GM18858 (cell line): Measurements from ENCODE around the gene INAVA.
A peak's percentile ranks its signal among the peaks of the same experiment; 100 is the strongest.
"Not testable (repeated sequence)": the region's sequence is repeated elsewhere in the genome, so short reads cannot be mapped to it uniquely, and the experiment has no call there.

Experiments
- ATAC-seq: cut with Tn5 transposase; IDR thresholded peaks from one replicate; pipeline ENCODE4 v1.9.1; 2021; ENCODE audit not compliant: unreplicated experiment

Gene INAVA

DNA sequence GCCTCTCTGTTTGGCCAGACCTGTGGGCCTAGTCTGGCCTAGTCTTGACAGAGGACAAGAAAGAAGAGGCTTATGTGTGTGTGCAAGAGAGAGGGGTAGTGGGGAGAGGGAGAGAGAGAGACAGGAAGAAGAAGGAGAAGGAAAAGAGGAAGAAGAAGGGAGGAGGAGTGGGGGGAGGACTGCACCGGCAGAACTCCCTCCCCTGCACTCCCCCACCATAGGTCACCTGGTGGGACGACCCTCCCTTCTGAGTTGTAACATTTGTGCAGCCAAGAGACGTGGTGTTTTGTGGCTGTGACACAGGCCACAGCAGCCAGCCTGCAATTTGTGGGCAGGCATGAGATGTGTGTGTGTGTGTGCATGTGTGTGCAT is 4.3 kb downstream of the INAVA start:
- ATAC-seq = no peak

DNA sequence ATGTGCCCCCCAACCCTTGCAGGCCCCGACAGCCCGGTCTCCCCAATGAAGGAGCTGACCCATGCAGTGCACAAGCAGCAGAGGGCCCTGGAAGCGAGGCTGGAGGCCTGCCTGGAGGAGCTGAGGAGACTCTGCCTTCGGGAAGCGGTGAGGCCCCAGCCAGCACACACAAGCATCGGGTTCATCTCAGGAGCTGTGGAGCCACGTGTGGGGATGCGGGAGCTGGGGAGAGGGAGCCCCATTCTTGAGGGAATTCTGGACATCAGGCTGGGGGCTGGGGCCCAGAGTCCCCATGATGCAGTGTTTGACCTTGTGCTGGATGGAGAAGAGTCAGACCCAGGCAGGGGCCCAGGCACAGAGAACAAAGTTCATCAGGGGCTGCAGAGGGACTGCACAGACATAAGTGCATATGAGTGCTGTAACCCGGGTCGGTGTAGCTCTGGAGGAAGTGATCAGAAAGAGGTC is 4.8 kb downstream of the INAVA start:
- ATAC-seq = no peak

DNA sequence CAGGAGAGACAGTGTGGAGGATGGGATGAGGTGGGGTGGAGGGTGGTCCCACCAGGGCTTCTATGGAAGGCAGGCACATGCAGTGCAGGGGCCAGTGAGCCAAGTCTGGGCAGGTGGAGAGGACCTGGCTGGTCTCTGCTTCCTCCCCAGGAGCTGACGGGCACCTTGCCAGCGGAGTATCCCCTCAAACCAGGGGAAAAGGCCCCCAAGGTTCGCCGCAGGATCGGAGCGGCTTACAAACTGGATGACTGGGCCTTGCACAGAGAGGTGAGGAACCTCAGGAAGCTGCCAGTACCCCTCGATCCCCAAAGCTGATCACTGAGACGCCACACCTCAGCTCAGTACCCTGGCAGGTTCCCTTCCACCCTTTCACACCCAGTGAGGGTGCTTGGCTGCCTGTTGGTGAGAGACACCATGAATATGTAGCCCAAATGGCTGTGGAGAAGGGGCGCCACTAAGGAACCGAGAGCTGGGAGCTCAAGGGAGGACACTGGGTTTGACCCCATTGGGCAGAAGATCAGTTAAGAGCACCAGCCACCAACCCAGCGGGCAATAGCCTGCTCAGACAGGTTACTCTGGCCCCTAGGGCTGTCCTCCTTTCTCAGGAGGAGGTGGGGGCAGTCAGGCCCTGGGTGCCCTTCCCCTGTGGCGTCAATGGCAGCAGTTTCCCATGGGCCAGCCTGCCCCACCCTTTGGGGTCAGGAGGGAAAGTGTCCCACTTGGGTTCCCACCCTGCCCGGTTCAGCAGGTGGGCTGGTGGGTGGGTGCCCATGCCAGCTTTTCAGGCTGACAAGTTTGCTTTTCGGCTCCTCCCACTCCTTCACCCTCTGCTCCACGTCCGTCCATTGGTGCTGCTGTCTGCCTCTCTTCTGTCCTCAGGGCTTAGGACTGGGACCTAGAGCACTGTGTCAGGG is 5.5 kb downstream of the INAVA start:
- ATAC-seq = no peak

DNA sequence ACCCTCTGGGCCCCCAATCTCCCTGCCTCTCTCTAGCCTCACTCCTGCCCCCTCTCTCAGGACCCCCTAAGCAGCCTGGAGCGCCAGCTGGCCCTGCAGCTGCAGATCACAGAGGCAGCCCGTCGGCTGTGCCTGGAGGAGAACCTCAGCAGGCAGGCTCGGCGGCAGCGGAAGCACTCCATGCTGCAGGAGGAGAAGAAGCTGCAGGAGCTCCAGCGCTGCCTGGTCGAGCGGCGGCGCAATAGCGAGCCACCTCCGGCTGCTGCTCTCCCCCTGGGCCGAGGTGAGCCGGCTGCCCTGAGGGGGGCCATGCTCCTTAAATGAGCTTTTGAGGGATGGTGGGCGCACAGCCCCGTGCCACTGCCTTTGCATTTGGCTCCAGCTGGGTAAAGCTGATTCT is 6.2 kb downstream of the INAVA start:
- ATAC-seq = no peak

DNA sequence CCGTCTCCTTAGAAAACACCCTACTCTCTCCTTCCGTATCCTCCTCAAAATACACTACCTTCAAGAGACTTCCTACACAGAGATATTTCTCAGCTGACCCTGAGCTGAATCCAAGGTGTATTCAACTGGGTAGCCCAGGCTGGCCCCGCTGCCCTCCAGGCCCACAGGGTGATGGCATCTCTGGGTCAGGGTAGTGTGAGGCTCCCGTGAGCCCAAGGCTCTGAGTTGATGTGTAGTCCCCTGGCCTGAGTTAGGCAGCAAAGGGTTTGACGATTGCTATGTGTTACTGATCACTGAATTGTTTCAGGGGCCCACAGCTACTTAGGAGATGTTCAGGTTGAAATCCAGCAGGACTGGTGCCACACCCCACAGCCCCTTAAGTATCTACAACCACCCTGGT is 6.7 kb downstream of the INAVA start:
- no peak for ATAC-seq

DNA sequence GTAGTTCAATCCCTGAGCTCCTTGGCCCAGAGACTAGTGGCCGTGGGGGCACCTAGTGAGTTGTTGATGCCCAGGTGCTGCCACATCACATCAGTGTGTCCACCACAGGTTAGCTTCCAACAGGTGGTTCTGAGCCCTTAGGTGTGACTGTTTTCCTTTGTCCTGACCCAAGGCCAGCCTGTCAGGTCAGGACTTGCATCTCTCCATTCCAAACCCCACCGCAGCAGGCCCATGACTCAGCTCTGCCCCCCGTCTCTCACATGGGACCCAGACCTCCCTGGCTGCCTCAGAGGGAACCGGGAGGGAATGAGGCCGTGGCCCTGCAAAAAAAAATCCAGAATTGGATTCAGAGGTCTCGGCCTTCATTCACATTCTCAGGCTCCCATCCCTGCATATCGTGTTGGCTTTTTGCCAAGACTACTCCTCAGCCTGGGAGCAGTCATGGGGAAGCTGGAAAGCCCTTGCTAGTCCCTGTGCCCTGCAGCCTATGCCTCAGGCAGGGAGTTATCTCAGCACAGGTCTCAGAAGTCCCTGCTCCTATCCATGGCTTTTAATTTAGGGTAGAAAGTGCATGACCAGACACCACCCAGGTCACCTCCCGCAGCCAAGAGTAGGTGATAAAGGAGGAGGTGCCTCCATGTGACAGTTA is 7.2 kb downstream of the INAVA start:
- no peak for ATAC-seq

DNA sequence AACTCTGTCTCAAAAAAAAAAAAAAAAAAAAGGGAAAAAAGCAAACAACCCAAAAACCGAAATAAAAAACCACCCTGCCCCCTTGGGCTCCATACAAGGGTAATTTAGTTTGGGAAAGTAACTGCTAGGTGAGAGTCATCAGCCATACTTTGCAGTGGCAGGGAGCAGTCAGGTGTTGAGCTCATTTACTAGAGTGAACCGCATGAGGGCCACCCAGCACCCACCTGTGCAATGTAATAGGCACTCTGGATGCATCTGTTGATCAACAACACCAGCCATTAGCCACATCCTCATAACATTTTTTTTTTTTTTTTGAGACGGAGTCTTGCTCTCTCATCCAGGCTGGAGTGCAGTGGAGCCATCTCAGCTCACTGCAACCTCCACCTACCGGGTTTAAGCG is 9.1 kb downstream of the INAVA start:
- no peak for ATAC-seq

DNA sequence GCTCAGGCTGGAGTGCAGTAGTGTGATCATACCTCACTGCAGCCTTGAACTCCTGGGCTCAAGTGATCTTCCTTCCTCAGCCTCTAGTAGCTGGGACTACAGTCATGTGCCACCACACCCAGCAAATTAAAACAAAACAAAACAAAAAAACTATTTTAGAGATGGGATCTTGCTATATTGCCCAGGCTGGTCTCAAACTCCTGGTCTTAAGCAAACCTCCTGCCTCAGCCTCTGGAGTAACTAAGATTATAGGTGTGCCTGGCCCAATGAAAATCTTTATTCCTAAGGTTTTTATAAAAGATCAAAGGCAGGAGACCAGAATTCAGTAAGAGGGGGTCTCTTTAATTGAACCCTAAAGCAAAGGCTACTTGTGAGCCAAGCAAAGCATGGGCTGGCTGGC is 10.1 kb downstream of the INAVA start:
- no peak for ATAC-seq

DNA sequence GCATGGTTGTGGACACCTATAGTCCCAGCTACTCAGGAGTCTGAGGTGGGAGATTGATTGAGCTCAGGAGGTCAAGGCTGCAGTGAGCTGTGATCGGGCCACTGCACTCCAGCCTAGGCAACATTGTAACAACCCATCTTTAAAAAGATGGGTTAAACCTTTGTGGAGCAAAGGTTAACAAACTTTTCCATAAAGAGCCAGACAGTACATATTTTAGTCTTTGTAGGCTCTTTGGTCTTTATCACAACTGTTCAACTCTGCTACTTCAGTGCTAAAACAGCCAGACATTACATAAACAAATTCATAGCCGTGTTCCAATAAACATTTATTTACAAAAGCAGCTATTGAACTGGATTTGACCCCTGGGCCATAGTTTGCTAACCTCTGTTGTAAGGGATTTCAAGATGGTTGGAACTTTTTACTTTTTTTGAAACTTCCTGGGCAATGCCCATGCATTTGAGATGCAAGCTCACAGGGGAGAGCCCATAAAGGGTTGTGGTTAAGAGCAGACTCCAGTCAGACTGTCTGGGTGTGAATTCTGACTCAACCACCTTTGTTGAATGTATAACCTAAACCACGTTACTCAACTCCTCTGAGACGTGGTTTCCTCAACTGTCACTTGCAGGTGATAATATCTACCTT is 10.8 kb downstream of the INAVA start:
- peak; percentile 56 for ATAC-seq

DNA sequence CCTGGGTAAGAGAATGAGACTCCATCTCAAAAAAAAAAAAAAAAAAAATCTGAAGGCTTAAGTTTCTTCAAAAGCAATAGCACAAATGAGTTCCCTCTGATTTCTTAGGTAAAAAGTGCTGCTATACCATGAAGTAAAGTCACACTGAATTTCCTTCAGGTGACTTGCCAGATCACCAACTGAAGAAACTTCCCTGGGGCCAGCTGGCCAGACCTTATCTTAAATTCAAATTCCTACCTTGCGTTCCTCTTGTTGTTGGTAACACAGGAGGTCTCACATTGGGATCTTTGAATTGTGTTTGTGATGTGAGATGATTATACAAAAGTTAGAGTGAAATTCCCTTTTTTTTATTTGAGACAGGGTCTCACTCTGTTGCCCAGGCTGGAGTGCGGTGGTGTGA is 11.8 kb downstream of the INAVA start:
- no peak for ATAC-seq

DNA sequence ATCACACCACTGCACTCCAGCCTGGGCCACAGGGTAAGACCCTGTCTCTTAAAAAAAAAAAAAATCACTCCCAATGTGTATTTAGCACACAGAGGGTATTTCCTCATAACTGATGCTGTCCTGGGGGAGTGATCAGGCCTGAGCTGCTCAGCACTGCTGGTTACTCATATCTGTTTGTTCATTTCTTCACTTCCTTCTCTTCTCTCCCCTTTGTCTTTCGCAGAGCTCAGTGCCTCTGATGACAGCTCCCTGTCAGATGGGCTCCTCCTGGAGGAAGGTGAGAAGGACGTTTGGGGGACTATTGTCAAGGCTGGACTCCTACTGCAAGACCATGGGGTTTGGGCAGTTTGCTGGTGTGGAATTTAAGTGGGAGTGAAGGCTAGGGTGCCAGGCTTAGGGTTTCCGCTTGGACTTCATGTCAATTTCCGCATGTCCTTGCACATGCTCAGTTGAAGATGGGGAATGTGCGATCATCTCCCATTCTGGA is 13.0 kb downstream of the INAVA start:
- ATAC-seq = peak; percentile 73

DNA sequence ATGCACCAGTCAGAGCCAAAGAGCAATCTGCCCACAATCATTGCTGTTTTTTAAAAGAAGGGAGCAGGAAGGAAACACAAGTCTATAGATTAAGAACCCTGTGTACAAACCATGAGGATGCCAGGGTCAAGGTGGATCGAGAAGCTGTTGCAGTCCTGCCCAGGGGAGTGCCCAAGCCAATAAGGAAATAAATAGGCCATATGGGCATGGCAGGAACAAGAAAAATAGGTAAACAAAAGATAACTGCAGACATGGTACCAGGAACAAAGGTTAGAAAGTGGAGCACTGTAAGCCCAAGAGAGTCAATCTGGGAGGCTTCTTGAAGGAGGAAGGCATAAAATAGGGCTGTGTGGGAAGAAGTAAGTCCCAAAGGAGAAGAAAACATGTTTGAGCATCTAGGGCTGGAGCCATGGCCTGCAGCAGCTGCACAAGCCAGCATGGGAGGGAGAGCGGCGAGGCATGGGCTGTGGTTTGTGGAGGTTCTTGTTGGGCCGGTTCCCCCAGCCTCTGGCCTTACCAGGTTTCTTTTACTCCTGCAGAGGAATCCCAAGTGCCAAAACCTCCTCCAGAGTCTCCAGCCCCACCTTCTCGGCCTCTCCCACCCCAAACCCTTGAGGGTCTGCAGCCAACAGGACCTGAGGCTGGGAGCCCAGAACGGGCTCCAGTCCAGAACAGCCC is 13.6 kb downstream of the INAVA start:
- ATAC-seq = no peak

DNA sequence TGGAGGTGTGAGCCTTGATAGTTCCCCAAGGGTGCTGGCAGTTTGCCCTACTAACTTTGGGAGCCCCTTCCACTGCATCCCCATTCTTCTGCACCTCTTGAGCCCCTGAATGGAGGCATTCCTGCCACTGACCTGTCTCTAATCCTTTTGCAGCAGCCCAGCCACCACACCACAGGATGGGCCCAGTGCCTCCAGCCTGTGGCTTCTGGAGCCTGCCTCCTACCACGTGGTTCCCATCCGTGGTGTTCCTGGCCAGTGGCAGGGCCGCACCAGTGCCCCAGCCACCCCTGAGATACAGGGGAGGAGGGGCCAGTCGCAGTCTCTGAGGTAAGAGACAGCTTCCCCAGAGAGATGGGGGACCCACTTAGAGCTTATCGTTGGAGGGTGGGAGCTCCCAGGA is 14.4 kb downstream of the INAVA start:
- no peak for ATAC-seq

DNA sequence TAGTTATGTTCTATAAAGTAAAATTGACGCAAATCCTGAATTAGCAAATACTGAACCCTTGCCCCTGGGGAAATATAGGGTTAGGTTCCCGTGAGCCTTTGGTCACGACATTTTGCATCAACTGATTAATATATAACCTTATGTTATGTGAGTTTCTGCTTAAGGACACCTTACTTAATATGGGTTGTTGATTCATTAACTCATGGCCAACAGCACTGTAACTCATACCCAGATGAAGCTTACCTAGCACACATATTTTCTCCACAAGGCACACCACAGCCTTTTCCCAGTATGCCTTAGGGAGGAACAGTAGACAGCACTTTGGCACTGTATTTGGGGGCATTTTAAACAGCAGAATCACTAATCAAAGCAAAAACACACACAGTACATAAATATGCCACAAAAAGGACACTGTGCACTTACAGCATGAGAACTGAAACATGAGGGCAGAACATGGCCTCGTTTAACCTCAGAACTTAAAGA is 15.1 kb downstream of the INAVA start:
- no peak for ATAC-seq

DNA sequence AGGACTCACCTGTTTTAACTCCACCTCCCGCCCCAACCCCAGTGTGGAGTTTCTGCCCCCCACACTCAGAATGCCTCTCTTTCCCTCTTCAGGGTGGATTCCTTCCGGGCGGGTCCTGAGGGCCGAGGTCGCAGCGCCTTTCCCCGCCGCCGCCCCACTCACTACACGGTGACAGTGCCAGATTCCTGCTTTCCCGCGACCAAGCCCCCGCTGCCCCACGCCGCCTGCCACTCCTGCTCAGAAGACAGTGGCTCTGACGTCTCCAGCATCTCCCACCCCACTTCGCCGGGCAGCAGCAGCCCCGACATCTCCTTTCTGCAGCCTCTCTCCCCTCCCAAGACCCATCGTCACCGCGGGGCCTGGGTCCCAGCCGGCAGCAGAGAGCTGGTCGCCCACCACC is 16.7 kb downstream of the INAVA start:
- no peak for ATAC-seq

DNA sequence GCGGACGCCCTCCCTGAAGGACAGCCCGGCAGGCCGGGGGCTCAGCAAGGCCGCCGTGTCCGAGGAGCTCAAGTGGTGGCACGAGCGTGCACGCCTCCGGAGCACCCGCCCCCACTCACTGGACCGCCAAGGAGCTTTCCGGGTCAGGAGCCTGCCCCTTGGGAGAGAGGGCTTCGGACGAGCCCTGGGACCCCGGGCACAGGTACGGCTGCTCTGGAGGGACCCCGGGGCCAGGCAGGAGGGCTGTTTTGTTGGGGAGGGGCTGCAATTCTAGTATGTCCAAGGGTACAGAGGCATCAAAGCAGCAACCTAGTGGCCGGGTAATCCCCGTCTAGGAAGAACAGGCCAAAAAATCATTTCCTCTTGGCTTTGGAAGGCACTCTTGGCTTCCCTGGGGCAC is 17.2 kb downstream of the INAVA start:
- not testable (repeated sequence) for ATAC-seq

DNA sequence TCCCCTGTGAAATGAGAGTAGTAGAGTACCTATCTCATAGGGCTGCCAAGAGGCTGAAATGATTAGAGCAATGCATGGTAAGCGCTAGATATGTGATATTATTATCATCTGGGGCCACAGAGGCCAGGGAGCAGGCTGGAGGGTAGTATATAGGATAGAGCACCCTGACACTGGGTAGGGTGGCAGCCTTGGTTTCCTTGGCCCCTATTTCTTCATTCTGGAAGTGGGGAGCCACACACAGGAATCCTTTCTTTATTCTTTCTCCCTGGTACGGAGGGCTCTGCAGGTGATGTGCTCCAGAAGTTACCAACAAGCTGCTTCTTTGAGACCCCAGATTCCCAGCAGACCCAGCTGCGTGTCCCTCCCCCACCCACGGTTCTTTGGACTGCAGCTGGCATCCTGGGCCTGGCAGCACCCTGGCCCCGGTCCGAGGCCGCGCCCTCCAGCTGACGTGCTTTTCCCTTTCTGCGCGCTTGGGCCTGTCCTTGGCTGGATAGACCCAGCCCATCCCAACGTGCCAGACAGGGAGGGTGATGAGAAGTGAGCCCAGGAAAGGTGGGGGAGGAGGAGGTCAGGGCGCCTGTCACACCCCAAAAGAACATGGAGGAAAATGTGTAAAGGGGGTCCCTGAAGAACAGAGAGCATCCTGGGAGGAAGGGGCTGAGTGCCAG is 18.2 kb downstream of the INAVA start:
- ATAC-seq = no peak

DNA sequence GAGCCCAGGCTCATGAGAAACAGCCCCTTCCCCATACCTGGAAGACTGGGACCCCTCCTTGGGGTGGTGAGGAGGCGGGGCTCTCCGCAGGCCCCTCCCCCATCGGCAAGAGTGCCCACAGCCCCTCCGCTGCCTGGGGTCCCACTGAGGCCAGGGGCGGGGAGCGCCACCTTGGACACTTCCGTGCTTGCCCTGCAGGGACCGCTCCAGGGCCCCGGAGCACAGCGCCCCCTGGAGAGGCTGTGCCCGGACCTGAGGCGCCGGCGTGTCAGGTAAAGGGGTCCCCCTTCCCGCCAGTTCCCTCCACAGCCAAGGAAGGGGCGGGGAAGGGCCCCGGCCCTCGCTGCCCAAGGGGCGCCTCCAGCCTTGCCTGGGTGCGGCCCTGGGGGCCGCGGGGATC is 21.5 kb downstream of the INAVA start:
- no peak for ATAC-seq

DNA sequence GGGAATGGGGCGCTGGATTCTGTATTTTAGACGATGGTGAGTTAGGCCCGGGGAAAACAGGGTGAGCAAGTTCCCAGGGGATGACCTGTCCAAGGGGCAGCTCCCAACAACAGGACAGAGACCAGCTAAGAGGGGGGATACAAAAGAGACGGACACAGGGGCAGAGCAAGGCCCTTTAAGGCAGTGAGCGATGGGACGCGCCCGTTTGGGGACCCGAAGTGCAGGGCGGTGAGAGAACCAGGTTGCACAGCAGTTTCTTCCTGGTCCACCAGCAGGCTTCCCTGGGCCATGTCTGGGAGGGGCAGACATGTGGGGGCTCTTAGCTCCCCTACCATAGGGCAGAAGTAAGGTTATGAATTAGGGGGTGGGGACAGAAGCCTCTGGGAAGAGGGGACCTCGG is 22.0 kb downstream of the INAVA start:
- no peak for ATAC-seq

DNA sequence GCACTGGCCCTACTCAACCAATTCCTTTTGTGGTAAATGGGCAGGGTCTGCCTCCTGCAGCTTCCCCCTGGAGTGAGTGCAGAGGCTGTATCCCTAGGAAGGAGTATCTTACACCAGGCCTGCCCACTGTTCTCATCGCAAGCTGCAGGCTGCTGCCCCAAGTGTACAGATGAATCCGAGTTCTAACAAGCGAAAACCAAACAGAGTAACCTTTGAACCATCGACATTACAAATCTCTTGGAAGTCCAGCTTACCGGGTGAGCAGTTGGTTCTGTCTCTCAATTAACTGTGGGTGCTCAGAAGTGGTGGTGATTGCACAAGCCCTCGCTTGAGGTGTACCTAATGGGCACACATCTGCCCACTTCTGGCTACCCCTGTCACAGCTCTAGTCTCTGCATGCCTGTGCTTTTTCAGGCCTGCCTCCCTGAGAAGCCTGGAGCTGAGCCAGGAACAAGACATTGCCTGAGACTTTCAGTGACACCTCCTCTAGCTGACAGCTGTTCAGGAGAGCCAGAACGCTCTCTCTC is 22.7 kb downstream of the INAVA start:
- ATAC-seq = no peak
